ENCODE data around the gene NEDD9.

Gene NEDD9

GRCh38 chr6:11140056-11140455 is 92.4 kb downstream of the NEDD9 start:
- TF ChIP-seq REST (IDR thresholded peaks at IDR 0.05; ENCODE audit: insufficient replicate concordance, low read depth) (no peak), GABPA (IDR thresholded peaks at IDR 0.05; ENCODE audit: low read depth) (no peak), SPI1 (IDR thresholded peaks at IDR 0.05; ENCODE audit: borderline replicate concordance, low read depth) (no peak), POLR2AphosphoS5 (IDR thresholded peaks at IDR 0.05; ENCODE audit: low read depth) (no peak), CTCF (IDR thresholded peaks at IDR 0.05; ENCODE audit: insufficient read depth, low read length) (no peak)
- no peak for DNase-seq (ENCODE audit: low read depth in 1 of 2, low spot score in 1 of 2)
- H3K27me3 ChIP-seq (ENCODE audit: insufficient read depth, poor library complexity, severe bottlenecking), result no peaks in the 10 kb centered on the region
- no peak overlapping the region for H3K27ac ChIP-seq (replicated peaks)
- H3K4me3 ChIP-seq (replicated peaks; ENCODE audit: insufficient read depth, low read length), result no peak overlapping the region

- Histone ChIP-seq H3K4me3 (replicated peaks; ENCODE audit: insufficient read depth, low read length) (no peak overlapping the region), H3K27ac (replicated peaks) (no peak overlapping the region), H3K27me3 (ENCODE audit: insufficient read depth, poor library complexity, severe bottlenecking) (no peaks in the 10 kb centered on the region)
- DNase-seq (ENCODE audit: low read depth in 1 of 2, low spot score in 1 of 2), result no peak
- no peak for TF ChIP-seq CTCF (IDR thresholded peaks at IDR 0.05; ENCODE audit: insufficient read depth, low read length)
- TF ChIP-seq SPI1 (IDR thresholded peaks at IDR 0.05; ENCODE audit: borderline replicate concordance, low read depth), result no peak
- TF ChIP-seq REST (IDR thresholded peaks at IDR 0.05; ENCODE audit: insufficient replicate concordance, low read depth), result no peak
- no peak for TF ChIP-seq GABPA (IDR thresholded peaks at IDR 0.05; ENCODE audit: low read depth)
- TF ChIP-seq POLR2AphosphoS5 (IDR thresholded peaks at IDR 0.05; ENCODE audit: low read depth), result no peak
Observed at GRCh38 chr6:11139051-11139960, 93.2 kb downstream of the NEDD9 start.

- no peak for TF ChIP-seq SPI1 (IDR thresholded peaks at IDR 0.05; ENCODE audit: borderline replicate concordance, low read depth)
- TF ChIP-seq POLR2AphosphoS5 (IDR thresholded peaks at IDR 0.05; ENCODE audit: low read depth), result no peak
- TF ChIP-seq GABPA (IDR thresholded peaks at IDR 0.05; ENCODE audit: low read depth), result no peak
- no peak for TF ChIP-seq REST (IDR thresholded peaks at IDR 0.05; ENCODE audit: insufficient replicate concordance, low read depth)
- no peak for TF ChIP-seq CTCF (IDR thresholded peaks at IDR 0.05; ENCODE audit: insufficient read depth, low read length)
- H3K27me3 ChIP-seq (ENCODE audit: insufficient read depth, poor library complexity, severe bottlenecking), result no peaks in the 10 kb centered on the region
- no peak overlapping the region for H3K4me3 ChIP-seq (replicated peaks; ENCODE audit: insufficient read depth, low read length)
- no peak for DNase-seq (ENCODE audit: low read depth in 1 of 2, low spot score in 1 of 2)
- H3K27ac ChIP-seq (replicated peaks), result no peak overlapping the region
Observed at GRCh38 chr6:11136809-11137208, 95.7 kb downstream of the NEDD9 start.

Measured in HL-60 (cell line).